ENCODE results near the gene NOXO1. TPM values are rescaled to one million over a fixed set of nuclear protein-coding genes. Genes with fewer than 3 reads are reported as not detected.

Gene NOXO1
- total and polyA plus RNA-seq, 2 experiments from 2014 or later = 2.0 to 2.6 TPM

DNA sequence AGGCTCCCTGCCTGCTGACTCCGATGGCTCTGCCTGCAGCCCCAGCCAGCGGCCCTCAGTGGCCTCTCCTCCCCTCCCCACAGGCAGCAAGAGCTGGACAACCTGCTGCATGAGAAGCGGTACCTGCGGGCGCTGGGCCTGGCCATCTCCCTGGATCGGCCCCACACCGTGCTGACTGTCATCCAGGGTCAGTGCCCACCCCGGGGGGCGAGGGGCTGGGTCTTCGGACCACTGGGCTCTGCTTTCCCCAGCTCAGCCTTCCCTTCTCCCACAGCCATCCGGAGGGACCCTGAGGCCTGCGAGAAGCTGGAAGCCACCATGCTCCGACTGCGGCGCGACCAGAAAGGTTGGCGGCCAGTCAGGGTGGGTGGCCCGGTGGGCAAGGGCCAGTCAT lies 3.4 kb downstream of the NOXO1 start (continued):
- TF ChIP-seq, protein P1, sequence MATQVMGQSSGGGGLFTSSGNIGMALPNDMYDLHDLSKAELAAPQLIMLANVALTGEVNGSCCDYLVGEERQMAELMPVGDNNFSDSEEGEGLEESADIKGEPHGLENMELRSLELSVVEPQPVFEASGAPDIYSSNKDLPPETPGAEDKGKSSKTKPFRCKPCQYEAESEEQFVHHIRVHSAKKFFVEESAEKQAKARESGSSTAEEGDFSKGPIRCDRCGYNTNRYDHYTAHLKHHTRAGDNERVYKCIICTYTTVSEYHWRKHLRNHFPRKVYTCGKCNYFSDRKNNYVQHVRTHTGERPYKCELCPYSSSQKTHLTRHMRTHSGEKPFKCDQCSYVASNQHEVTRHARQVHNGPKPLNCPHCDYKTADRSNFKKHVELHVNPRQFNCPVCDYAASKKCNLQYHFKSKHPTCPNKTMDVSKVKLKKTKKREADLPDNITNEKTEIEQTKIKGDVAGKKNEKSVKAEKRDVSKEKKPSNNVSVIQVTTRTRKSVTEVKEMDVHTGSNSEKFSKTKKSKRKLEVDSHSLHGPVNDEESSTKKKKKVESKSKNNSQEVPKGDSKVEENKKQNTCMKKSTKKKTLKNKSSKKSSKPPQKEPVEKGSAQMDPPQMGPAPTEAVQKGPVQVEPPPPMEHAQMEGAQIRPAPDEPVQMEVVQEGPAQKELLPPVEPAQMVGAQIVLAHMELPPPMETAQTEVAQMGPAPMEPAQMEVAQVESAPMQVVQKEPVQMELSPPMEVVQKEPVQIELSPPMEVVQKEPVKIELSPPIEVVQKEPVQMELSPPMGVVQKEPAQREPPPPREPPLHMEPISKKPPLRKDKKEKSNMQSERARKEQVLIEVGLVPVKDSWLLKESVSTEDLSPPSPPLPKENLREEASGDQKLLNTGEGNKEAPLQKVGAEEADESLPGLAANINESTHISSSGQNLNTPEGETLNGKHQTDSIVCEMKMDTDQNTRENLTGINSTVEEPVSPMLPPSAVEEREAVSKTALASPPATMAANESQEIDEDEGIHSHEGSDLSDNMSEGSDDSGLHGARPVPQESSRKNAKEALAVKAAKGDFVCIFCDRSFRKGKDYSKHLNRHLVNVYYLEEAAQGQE (IDR thresholded peaks at IDR 0.05; ENCODE audit: unreplicated experiment) = no peak
- no peak for TF ChIP-seq CTCF (conservative IDR thresholded peaks at IDR 0.05; ENCODE audit: low read depth in 2 of 2)
- no peak for TF ChIP-seq ETS1 (IDR thresholded peaks at IDR 0.05)
- TF ChIP-seq ZNF331 (CRISPR knock-in tag; IDR thresholded peaks at IDR 0.05; ENCODE audit: low read depth) = no peak
- TF ChIP-seq EZH2phosphoT487 (IDR thresholded peaks at IDR 0.05; ENCODE audit: unreplicated experiment) = no peak
- TF ChIP-seq CREB1 (CRISPR knock-in tag; IDR thresholded peaks at IDR 0.05; ENCODE audit: low read depth) = no peak
- no peak for TF ChIP-seq ZNF114 (CRISPR knock-in tag; IDR thresholded peaks at IDR 0.05)
- TF ChIP-seq NANOG (IDR thresholded peaks at IDR 0.05; ENCODE audit: borderline replicate concordance) = no peak
- no peak for TF ChIP-seq JUNB (IDR thresholded peaks at IDR 0.05; ENCODE audit: unreplicated experiment)

DNA sequence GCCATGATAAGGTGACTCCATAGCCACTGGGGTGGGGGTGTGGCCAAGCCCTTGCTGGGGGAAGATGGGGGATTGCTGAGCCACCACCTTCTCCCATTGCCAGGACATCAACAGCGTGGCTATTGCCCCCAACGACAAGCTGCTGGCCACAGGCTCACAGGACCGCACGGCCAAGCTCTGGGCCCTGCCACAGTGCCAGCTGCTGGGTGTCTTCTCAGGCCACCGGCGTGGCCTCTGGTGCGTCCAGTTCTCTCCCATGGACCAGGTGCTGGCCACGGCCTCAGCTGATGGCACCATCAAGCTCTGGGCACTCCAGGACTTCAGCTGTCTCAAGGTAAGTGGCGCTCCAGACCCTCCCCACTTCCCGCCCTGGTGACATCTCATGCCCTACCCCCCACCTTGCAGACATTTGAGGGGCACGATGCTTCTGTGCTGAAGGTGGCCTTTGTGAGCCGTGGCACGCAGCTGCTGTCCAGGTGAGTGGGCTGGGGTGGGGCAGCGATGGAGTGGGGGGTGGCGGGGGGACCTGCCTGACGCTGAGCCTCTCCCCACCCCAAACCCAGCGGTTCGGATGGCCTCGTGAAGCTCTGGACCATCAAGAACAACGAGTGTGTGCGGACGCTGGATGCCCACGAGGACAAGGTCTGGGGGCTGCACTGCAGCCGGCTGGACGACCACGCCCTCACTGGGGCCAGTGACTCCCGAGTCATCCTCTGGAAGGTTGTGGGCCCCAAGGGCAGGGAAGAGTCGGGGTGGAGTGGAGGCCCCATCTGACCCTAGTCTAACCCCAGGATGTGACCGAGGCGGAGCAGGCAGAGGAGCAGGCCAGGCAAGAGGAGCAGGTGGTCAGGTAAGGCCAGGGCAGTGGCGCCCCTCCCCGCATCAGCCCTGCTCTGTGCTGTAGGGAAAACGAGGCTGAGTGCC lies 4.1 kb downstream of the NOXO1 start:
- Histone ChIP-seq H3K4me2 (no peak overlapping the region), H3K27ac (ENCODE audit: low read depth) (no peak overlapping the region), H3K79me2 (replicated peaks; ENCODE audit: insufficient read depth) (peaks cover 16% of the 10 kb centered on the region), H3K4me1 (ENCODE audit: insufficient read depth) (peaks cover 21% of the 10 kb centered on the region), H3K9me2 (ENCODE audit: insufficient read depth) (no peaks in the 10 kb centered on the region), H2AFZ (no peak overlapping the region), H3F3A (replicated peaks; ENCODE audit: low read depth) (peaks cover 13% of the 10 kb centered on the region; the same call in 1 of the 2 replicates), H3K36me3 (ENCODE audit: insufficient read depth) (no peaks in the 10 kb centered on the region), H3K4me3 (no peak overlapping the region), H4K20me1 (replicated peaks; ENCODE audit: insufficient read depth) (no peaks in the 10 kb centered on the region; the same call in 1 of the 2 replicates), H3K27me3 (ENCODE audit: insufficient read depth) (peaks cover 26% of the 10 kb centered on the region)
- ATAC-seq = no peak
- Mint-ChIP-seq H3K4me3 (no peak overlapping the region), H3K27me3 (ENCODE audit: insufficient read depth, low read depth, poor library complexity) (peaks cover 33% of the 10 kb centered on the region), H3K9me3 (no peaks in the 10 kb centered on the region), H3K27ac (no peak overlapping the region), H3K36me3 (ENCODE audit: low read depth) (peaks cover 13% of the 10 kb centered on the region), H3K4me1 (peaks cover 17% of the 10 kb centered on the region)
- DNase-seq (ENCODE audit: low spot score) = no peak
- TF ChIP-seq STAT1 (IDR thresholded peaks at IDR 0.05; ENCODE audit: unreplicated experiment) (no peak), JUNB (IDR thresholded peaks at IDR 0.05; ENCODE audit: unreplicated experiment) (no peak), ZNF114 (CRISPR knock-in tag; IDR thresholded peaks at IDR 0.05) (no peak), ETS1 (IDR thresholded peaks at IDR 0.05) (no peak), CREB1 (CRISPR knock-in tag; IDR thresholded peaks at IDR 0.05; ENCODE audit: low read depth) (no peak), NANOG (IDR thresholded peaks at IDR 0.05; ENCODE audit: borderline replicate concordance) (no peak)
- TF ChIP-seq, protein P1 (IDR thresholded peaks at IDR 0.05; ENCODE audit: unreplicated experiment) = no peak

Measured in GM23338 (cell line).